NCI-H774 (cell line): ENCODE results near the gene PAXX.

Experiments used
- DNase-seq: peaks from one replicate; lab custom pipeline; 2025; lab: John Stamatoyannopoulos, UW

The PAXX gene

GRCh38 chr9:136982232-136983051 lies 9.8 kb upstream of the PAXX start, which contains the start of gene LCNL1:
TSS of gene LCNL1 (plus strand) at chr9:136982993. CDS start at chr9:136983587, 594 bp downstream.
- DNase-seq = no peak

GRCh38 chr9:136983167-136983566 lies 9.1 kb upstream of the PAXX start:
- DNase-seq = no peak

- no peak for DNase-seq
Measured at GRCh38 chr9:136983656-136984314, 8.4 kb upstream of the PAXX start.

GRCh38 chr9:136984464-136985026 lies 7.7 kb upstream of the PAXX start:
- DNase-seq = no peak

GRCh38 chr9:136985027-136985602 lies 7.1 kb upstream of the PAXX start:
- DNase-seq = no peak

GRCh38 chr9:136985853-136986252 lies 6.4 kb upstream of the PAXX start:
- no peak for DNase-seq

GRCh38 chr9:136988872-136989271 lies 3.4 kb upstream of the PAXX start:
- no peak for DNase-seq

- peak; percentile 90 for DNase-seq
Measured at GRCh38 chr9:136990242-136990911, 1.8 kb upstream of the PAXX start.

- no peak for DNase-seq
Measured at GRCh38 chr9:136992819-136993369, 672 bp downstream of the PAXX start.

- no peak for DNase-seq
Measured at GRCh38 chr9:136994180-136994887, 2.1 kb downstream of the PAXX start.

- no peak for DNase-seq
Measured at GRCh38 chr9:136994888-136995230, 2.6 kb downstream of the PAXX start.

GRCh38 chr9:136995362-136995761 lies 3.1 kb downstream of the PAXX start:
- no peak for DNase-seq

GRCh38 chr9:136995772-136996311 lies 3.6 kb downstream of the PAXX start:
- DNase-seq = no peak

- DNase-seq = peak; percentile 25
Measured at GRCh38 chr9:136996361-136997292, 4.4 kb downstream of the PAXX start, which contains the start of gene CLIC3. TSS of gene CLIC3 (minus strand) at chr9:136996568. CDS start at chr9:136996543, 25 bp downstream.

GRCh38 chr9:136997371-136997770 lies 5.1 kb downstream of the PAXX start:
- DNase-seq = no peak

GRCh38 chr9:136997830-136998234 lies 5.6 kb downstream of the PAXX start:
- DNase-seq = no peak

GRCh38 chr9:137000177-137000930 lies 8.1 kb downstream of the PAXX start:
- DNase-seq = no peak

GRCh38 chr9:137001857-137002645 lies 9.8 kb downstream of the PAXX start:
- DNase-seq = no peak
